GM12801 (cell line): ENCODE measurements around the gene CAPN2.

Experiments
- CTCF ChIP-seq: IDR thresholded peaks from one replicate; pipeline ENCODE4 v1.5.1; 2011; ENCODE audit warnings: control low read depth; ENCODE audit not compliant: insufficient read length; ENCODE audit errors: extremely low read depth

Gene CAPN2

GRCh38 chr1:223750730-223751570, 38.6 kb downstream of the CAPN2 start:
- TF ChIP-seq CTCF: no peak

GRCh38 chr1:223751696-223752095, 39.4 kb downstream of the CAPN2 start:
- TF ChIP-seq CTCF: no peak

GRCh38 chr1:223752721-223753515, 40.6 kb downstream of the CAPN2 start:
- TF ChIP-seq CTCF: no peak

- no peak for TF ChIP-seq CTCF
Measured at GRCh38 chr1:223754681-223755431, 42.5 kb downstream of the CAPN2 start.

GRCh38 chr1:223755432-223755792, 43.1 kb downstream of the CAPN2 start:
- no peak for TF ChIP-seq CTCF

- TF ChIP-seq CTCF: no peak
Measured at GRCh38 chr1:223755992-223756775, 43.8 kb downstream of the CAPN2 start.
